NCI-H2196 treated with DMSO at 0.1 percent for 48 hours (cell line): ENCODE results near the gene PRKACA.
A peak's percentile ranks its signal among the peaks of the same experiment; 100 is the strongest.
"Not testable (repeated sequence)": the region's sequence is repeated elsewhere in the genome, so short reads cannot be mapped to it uniquely, and the experiment has no call there.

Experiments
- DNase-seq: peaks from one replicate; lab custom pipeline; 2025; ENCODE audit not compliant: unreplicated experiment; lab: John Stamatoyannopoulos, UW

The PRKACA gene

DNA sequence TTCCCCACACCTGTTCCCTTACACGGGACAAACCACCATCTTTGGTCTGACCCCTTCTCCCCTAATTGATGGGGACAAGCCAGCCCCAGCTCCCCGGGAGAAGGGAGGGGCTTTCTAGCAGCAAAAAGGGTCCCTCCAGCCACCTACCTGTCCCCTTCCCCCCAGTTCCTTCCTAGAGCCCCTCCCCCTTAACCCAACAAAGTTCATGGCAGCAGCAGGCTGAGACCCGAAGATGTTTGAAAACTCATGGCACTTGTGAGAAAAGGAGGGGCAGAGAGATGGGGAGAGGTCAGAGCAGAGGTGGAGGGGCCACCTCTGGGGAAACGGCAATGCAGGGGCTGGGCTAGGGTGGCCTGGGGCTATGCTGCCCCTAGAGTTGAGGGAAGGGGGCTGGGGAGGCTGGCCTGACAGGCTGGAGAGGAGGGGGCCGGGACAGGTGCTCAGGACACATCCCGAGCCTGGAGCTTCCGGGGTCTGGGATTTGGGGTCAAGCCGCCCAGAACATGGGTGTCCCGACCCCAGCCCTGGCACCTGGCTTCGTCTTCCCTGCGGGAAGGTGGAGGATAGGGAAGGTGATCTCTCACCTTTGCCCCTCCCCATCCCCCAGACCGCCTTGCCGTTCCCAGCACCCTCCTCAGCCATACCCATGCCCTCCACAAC lies 31.3 kb upstream of the PRKACA start:
- DNase-seq: no peak

DNA sequence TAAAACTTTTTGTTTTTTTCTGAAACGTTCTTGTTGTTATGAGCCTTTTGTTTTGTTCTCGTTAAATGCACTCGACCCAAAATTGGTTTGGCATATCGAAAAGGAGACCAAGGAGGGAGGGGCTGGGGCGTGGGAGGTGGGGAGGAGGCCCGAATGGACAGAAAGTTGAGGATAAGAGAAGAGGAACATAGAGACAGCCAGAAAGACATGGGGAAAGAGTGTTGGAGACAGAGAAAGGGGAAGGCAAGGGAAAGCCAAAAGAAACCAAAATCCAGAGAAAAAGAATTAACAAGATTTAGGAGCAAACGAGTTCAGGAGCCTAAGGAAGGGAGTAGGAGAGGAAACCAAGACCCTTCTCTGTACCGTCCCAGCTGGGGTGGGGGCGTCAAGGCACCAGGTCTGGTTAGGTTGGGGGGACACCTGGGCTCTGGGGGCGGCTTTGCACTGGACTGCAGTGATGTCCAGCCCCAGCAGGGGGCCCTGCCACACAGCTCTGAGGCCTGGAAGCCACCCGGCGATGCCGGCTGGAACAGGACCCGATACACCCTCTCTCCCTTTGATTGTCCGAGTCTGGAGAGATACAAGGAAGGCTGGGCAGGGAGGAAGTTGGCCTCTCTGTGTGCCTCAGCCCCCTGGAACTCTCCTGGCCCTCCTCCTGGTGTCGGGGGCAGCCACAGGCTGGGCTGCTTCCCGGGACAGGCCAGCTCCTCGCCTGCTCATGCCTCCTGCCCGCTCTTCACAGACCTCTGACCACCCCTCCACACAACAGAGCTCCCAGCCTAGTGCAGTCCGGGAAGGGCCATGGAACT lies 30.4 kb upstream of the PRKACA start:
- peak; percentile 39 for DNase-seq

DNA sequence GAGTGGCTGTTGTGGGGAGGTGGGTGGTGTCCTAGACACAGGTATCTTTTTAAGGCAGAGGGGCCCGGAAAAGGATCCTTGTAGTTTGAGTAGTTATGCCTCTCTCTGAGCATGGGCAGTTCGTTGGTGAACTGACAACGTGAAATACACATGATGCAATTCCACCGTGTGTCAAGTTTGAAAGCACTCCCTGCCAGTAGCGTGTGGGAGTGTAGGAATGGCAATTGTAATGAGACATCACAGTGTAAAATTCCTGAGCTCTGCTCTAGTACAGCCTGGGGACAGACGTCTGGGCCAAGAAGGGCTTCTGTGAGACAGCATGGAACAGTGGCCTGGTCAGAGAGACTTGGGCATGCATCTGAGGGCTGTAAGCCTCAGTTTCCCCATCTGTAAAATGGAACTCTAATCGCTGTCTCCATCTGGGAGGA lies 29.2 kb upstream of the PRKACA start:
- DNase-seq: no peak

DNA sequence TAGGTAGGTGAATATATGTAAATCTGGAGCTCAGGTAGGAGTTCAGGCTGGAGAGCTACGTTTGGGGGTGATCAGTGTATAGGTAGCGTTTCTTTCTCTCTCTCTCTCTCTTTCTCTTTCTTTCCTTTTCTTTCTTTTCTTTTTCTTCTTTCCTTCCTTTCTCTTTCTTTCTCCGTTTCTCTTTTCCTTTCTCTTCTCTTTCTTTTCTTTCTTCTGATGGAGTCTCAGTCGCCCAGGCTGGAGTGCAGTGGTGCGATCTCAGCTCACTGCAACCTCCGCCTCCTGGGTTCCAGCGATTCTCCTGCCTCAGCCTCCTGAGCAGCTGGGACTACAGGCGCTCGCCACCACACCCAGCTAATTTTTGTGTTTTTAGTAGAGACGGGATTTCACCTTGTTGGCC lies 28.6 kb upstream of the PRKACA start:
- not testable (repeated sequence) for DNase-seq

DNA sequence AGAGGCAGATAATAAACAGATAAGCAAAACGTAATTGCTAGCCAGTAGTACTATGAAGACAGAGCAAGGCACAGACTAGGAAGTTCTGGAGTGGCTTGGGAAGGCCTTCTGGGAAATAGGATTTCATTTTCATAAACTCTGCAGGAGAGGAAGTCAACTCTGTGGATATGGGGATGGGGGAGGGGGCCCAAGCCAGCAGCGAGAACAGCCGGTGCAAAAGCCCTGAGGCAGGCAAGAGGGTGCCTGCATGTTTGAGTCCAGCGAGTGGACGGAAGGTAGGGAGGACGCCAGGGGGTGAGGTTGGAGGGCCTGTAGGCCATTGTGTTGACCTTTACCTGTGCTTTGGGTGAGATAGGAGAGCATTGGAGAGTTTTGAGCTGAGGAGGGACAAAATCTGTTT lies 27.8 kb upstream of the PRKACA start:
- DNase-seq: no peak

DNA sequence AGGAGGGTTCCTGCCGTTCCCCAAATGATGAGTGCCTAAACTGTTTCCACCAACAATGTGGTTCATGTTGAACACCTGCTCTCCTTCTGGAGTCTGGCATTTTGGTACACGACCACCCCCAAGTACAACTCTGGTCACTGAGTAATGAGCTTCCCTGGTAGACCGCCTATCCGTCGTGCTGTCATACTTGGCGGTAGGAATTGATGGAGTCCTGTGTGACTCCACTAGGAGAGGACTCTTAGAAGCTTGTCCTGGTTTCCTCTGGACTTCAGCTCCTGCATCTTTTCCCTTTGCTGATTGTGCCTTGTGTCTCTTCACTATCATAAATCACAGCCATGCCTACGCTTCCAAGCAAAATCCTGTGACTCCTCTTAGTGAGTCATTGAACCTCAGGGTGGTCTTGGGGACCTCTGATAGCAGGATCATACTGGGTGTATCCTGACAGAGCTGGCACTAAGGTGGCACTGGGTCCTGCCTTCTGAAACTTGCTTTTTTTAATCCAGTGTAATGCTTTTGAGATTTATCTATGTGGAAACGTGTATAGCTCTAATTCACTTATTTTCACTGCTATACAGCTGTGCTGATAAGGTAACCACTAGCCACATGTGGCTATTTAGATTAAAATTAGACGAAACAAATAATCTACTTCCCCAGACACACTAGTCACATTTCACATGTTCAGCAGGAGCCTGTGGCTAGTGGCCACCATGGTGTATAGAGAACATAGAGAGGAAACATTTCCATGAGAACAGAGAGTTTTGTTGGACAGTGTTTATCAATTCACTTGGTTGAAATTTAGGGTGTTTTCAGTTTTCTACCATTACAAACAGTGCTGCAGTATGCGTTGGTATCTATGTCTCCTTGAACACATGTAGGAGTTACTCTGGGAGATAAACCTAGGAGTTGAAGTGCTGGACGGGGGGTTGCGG lies 25.0 kb upstream of the PRKACA start:
- no peak for DNase-seq

DNA sequence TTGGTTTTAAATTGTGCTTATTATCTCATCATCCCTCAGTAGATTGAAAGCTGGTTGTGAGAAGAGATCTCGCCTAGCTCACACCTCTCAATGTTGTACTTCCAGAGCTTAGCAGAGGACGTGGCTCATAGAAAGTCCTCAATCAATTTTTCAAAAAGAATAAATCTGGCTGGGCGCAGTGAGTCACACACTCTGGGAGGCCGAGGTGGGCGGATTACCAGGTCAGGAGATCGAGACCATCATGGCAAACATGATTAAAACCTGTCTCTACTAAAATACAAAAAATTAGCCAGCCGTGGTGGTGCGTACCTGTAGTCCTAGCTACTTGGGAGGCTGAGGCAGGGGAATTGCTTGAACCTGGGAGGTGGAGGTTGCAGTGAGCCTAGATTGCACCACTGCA lies 23.5 kb upstream of the PRKACA start:
- DNase-seq: no peak

DNA sequence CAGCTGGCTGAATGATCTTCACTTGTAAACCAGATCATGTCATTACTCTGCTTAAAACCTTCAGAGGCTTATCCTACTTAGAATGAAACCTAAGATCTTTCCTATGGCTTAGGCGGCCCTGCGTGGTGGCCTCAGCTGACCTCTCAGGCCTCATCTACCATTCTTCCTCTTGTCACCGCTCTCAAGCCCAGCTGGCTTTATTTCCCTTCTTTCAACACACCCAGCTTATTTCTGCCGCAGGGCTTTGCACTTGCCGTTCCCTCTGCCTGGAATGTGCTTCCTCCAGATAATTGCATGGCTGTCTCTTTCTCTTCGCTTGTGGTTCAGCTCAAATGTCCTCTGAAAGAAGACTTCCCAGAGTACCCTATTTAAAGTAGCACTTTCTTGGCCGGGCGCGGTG lies 22.4 kb upstream of the PRKACA start:
- no peak for DNase-seq

DNA sequence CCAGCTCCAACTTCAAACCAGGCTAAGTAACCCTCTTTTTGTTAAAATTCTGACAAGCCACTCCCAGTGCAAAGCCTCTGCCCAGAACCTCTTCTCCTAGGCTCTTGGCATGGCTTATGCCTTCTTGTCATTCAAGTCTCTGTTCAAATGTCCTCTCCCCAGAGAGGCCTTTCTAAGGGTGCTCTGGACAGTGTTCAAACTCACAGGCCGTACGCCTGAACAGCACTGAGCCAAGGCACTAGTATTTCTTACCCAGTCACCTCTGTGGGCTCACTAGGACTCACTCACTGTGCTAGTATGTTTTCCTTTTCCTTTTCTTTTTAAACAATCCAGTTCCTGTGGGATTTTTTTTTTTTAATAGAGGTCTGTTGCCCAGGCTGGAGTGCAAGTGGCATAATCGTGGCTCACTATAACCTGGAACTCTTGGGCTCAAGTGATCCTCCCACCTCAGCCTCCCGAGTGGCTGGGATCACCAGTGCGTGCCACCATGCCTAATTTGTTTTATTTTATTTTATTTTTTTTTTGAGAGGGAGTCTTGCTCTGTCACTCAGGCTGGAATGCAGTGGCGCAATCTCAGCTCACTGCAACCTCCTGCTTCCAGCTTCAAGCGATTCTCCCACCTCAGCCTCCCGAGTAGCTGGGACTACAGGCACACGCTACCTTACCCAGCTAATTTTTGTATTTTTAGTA lies 21.2 kb upstream of the PRKACA start:
- no peak for DNase-seq

DNA sequence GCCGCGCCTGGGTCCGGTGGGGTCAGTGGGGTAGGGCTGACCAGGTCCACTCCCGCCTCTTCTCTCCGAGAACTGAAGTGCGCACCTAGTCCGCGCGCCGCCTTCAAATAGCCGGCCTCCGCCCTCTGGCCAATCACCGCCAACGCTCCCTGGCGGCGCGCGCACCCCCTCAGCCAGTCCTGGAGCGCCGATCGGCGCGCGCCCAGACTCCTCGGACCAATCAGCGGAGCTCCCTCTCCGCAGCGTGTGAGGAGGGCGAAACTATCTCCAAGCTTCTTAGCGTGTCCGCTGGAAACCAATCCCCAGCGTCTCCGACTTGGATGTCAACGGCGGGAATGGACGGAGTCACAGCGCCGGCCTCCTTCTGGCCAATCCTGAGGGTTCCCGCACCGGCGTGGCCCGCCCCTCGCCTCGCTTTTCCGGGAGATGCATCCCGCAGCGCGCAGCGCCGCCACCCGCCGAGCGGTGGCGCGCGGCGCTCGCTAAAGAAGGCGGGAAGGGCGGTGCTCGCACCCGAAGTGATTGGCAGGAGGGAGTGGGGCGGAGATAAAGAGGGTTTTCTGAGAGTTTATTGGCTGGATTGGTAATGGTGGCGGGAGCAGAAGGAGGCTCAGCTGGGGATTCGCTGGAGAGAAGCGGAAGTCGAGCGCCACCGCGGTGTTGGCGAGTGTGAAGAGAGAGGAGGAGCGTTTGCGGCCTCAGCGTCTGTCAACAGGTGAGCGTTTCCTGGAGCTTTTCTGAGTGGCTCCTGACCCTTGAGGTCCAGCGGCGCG lies 19.1 kb upstream of the PRKACA start, which contains the start of gene ASF1B:
Gene ASF1B, minus strand, starts transcription at position 81 of the 773 bp plus-strand sequence. CDS start 133 bp downstream, outside the sequence.
- DNase-seq: peak; percentile 100

DNA sequence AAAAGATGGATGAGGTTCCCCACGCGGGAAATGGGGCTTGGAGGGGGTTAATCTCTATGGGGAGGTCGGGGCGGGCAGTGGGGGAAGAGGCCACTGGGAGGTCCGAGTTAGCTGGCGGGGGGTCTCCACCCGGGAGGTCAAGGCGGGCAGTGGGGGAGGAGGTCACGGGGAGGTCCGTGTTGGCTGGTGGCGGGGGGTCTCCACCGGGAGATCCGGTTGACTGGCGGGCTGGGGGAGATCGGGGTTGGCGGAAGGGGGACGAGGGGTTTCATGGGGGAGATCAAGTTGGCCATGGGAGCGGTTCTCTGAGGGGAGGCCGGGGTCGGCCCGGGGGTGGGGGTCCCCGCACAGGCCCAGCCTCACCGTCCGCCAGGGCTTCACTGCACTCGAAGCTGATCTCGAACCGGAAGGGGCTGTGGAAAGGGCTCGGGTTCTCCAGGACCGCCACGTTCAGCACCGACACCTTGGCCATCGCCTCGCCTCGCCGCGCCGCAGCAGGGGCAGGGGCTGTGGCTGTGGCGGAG lies 18.5 kb upstream of the PRKACA start:
- no peak for DNase-seq

DNA sequence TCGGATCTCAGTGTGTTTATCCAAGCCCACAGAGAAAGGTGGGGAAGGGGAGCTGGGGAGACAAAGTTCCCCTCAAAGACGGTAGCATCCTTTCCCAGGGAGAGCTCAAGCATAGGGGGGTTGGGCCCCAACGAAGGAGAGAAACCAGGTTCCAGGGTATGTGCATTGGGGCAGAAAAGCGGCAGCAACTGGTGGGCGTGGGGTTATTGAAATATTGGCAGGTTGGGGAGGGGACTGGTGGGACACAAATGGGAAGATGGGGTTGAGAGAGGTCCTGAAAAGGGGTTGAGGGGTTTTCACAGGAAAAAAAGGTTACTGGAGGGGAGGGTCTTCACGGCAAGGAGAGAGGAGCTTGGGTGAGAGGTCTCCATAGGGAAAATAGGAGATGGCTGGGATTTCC lies 17.8 kb upstream of the PRKACA start:
- DNase-seq: no peak

DNA sequence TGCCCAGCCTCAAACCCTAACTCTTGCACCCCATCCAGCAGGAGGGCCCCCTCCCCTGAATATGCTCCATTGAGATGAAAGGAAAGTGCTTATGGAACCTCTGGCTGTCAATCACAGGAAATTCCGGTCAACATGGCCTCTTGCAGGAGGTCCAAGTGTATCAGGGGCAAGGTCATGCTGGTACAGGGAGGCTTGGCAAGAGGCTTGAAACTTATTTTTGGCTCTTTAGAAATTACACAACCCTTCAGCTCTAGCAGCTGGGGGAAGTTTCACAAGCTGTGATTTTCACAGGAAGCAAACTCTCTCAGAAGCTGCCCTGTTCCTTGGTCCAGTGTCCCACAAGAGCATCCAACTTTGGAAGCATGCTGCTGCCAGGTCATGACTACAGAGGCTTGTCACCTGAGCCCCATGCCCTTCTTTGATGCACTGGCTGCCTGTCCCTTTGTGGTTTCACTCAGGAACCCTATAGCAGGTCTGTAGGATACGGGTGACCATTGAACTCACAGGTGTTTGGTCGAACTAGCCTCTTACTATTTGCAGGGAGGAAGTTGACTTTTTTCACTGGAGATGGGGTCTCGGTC lies 10.5 kb upstream of the PRKACA start:
- DNase-seq: no peak

DNA sequence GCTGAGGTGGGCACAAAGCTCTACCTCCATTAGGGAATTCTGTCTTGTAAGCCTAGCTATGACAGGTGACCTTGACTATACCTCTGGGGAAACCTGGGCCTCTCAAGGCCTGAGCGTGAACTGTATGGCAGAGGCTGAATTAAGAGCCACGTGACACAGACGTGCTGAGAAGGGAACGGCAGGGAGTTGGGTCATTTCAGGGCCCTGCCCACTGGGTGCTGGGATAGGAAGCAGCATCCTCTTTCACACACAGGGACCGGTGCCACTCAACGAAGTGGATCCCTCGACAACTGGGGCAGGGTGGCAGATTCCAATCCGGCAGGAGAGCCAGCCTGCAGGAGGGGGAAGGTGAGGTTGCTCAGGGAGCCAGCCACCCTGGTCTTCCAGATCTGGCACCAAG lies 9.6 kb upstream of the PRKACA start:
- DNase-seq: no peak

DNA sequence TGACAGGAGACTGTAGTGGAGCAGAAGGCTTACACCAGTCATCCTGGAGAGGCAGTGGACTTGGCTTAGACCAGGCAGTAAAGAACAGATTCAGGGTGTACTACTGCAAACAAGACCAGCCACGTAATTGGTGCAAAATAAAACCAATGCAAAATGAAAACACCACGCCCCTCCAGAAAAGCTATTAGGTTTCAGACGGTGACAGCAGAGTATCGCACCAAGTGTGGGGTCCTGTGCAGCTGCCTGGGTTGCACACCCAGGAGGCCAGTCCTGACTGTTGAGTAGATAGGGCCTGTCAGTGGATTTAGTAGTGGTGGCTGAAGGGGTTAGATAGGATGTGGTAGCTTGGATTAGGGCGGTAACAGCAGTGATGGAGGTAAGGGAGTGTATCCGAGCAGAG lies 5.4 kb upstream of the PRKACA start:
- no peak for DNase-seq

DNA sequence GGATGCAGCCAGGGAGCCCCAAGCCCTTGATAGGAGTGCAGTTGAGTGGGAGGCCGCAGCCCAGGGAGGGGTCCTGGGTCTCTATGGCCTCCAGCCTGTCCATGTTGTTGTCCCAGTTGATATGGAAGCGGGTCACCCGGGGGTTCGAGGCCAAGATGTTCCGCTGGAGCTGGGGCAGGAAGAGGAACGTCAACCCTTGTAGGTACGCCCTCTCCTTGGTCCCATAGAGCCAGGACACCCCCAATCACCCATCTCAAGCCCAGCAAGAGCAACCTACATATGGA lies 2.9 kb upstream of the PRKACA start:
- no peak for DNase-seq

DNA sequence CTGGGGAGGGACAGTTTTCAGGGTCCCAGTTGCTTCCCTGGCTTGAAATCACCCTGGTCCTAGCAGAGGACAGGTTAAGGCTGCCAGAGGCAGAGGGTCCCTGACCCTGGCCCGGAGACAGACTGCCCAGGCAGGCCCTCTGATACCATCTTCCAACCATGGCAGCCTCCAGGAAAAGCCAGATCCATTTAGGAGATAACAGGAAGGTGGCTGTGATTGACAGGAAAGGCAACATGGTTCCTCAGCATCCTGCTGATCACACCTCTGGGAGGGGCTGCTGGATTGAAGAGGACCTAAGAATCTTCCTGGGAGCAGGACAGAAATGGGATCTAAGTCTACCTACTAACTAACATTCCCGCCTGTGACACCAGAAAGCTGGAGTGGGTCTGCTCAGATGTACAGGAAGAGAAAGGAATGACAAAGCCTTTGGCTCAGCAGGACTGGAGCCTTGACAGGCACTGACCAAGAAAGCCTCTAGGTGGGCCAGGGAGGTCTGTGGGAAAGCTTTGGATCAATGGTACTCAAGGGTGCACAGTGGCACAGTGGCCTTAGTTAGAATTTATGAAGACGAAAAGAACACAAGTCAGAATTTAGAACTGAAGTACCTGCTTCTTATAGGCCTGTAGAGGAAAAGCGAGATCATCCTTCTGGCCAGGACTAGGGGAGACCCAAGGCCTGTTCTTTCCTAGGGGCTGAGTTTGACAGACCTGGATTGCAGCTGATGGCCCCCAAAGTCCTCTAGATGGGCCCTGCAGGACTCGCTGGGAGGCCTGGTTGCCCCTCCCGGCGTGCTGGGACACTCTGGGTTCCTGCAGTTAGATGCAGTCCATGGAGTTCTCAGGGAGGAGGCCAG lies 2.3 kb upstream of the PRKACA start:
- DNase-seq: no peak

DNA sequence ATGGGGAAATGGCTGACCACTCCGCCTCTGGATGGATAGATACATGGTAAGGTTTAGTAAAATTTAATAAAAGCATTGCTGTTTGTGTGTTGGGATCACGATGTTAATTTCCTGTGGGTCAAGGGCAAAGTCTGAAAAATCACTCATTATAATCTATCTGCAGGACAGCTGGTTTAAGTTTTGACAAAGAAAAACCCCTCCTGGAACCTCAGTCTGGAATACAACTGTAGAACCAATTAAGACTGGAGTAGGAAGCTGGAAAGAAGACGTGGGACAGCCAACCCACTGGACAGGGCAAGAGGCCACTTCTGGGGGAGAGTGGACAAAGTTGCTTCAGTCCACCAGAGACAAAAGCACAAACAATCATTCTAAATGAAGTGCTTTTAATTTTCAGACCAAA lies 1.6 kb upstream of the PRKACA start:
- DNase-seq: no peak
